Kidney (tissue), 14 donors: ENCODE data around the gene PHF11. TPM values are rescaled to one million over a fixed set of nuclear protein-coding genes. Genes with fewer than 3 reads are reported as not detected.

Source experiments
- DNase-seq, 5 donors: peaks; one replicate each; pipeline ENCODE4 v3.0.0-alpha.2; 2013 to 2020
- FAIRE-seq: peaks from 2 replicates; lab custom pipeline; 2012; peaks lifted over from hg19 to GRCh38; lab: Jason Lieb, UNC
- H3K27ac ChIP-seq, 2 donors: one replicate each; pipeline ENCODE4 v1.7.0; 2013; ENCODE audit warnings: low read depth in 2 of 2, low read length in 2 of 2, inconsistent platforms in 1 of 2
- H3K27me3 ChIP-seq: one replicate; pipeline ENCODE4 v1.7.1; 2013; ENCODE audit warnings: low read length, inconsistent platforms; ENCODE audit not compliant: control insufficient read depth, insufficient read depth
- H3K36me3 ChIP-seq, 3 donors: one replicate each; pipeline versions ENCODE4 v1.7.0 to v1.7.1; 2013; ENCODE audit warnings: low read length in 3 of 3, control low read depth in 1 of 3, inconsistent platforms in 1 of 3; ENCODE audit not compliant: insufficient read depth in 3 of 3, control insufficient read depth in 2 of 3
- H3K4me1 ChIP-seq, 3 donors: one replicate each; pipeline versions ENCODE4 v1.7.0 to v1.7.1; 2013; ENCODE audit warnings: low read length in 3 of 3, inconsistent platforms in 1 of 3, low read depth in 1 of 3; ENCODE audit not compliant: control insufficient read depth in 2 of 3, insufficient read depth in 2 of 3
- H3K4me3 ChIP-seq, 3 donors: one replicate each; pipeline versions ENCODE4 v1.7.0 to v1.8.1; 2013; ENCODE audit warnings: low read length in 3 of 3, control low read depth in 1 of 3, inconsistent platforms in 1 of 3
- H3K9ac ChIP-seq, 3 donors: one replicate each; pipeline versions ENCODE4 v1.7.0 to v1.7.1; 2013; ENCODE audit warnings: low read length in 3 of 3, control low read depth in 1 of 3, inconsistent platforms in 1 of 3
- H3K9me3 ChIP-seq, 3 donors: one replicate each; pipeline versions ENCODE4 v1.7.0 to v1.7.1; 2013; ENCODE audit warnings: low read length in 3 of 3, control low read depth in 1 of 3, inconsistent platforms in 1 of 3; ENCODE audit not compliant: control insufficient read depth in 2 of 3, insufficient read depth in 1 of 3
- intact Hi-C: fragments of 100-400 bp; cut with DNase I; formaldehyde crosslinking; loops from one replicate; pipeline ENCODE4 v1.11.1; 2022
- polyA plus RNA-seq: library from polyadenylated mRNA; stranded (reverse); fragments of 350-450 nt; fragmentation: Illumina TruSeq; extraction: RNeasy Lipid Tissue Mini Kit (QIAGEN cat#74804); gene quantifications from one replicate; pipeline ENCODE4 v1.2.3, GENCODE V29; 2014; ENCODE audit warnings: low read depth, low replicate concordance; ENCODE audit not compliant: insufficient read depth
- total RNA-seq: library from RNA; stranded (reverse); fragmentation: NEBNext Ultra II Directional; extraction: Animal tissue kit (Norgen Biotek cat#: 25700); gene quantifications from one replicate; pipeline ENCODE4 v1.2.1, GENCODE V29; 2021
- TF ChIP-seq, protein P1 (sequence below): IDR thresholded peaks from 3 replicates; pipeline ENCODE4 v1.5.1; 2012; ENCODE audit warnings: mild to moderate bottlenecking, moderate library complexity, borderline replicate concordance; ENCODE audit not compliant: insufficient read depth; ENCODE audit errors: extremely low read depth
- donor health status: control.
- donor health status: control.
- donor health status: control.
- donor health status: control.
- donor health status: control.
- donor health status: DM: yes; HTN: yes; CAD: no.
- donor health status: Normal renal cell carcinoma (clear cell type).

Gene PHF11
- total and polyA plus RNA-seq, 2 donors from 2014 or later = 50.3 to 57.0 TPM

DNA sequence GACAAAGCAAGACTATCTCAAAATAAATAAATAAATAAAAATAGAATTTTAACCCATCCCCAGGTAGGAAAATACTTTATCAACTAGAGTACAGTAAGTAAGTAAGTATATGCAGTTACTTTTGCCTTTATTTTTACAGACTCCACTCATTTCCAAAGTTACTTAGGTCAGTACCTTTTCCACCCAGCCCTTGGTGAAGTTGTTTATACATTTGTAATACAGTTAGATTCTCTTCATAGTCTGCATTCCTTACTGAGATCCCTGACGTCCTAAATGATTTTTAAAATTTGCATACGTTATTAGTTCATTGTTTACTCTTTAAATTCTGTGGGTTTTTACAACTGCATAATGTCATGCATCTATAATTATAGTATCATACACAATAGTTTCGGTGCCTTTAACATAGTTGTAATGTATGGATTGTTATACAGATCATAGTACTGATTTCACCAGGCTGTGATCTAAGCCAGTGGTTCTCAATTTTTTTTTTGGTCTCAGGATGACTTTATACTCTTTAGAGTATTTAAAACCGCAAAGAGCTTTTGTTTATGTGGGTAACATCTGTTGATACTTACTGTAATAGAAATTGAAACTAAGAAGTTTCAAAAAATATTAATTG is 41.3 kb upstream of the PHF11 start:
- intact Hi-C loops = no loop called here
- H3K9ac ChIP-seq = no peak overlapping the region
- H3K9me3 ChIP-seq = no peaks in the 10 kb centered on the region
- H3K4me3 ChIP-seq = no peak overlapping the region
- peaks cover 0 to 4% (median 0%) of the 10 kb centered on the region in 3 donors for H3K4me1 ChIP-seq
- DNase-seq (no peak), FAIRE-seq (no peak)
- no peak overlapping the region for H3K27ac ChIP-seq
- no peaks in the 10 kb centered on the region for H3K27me3 ChIP-seq
- H3K36me3 ChIP-seq = peaks cover 0 to 6% (median 0%) of the 10 kb centered on the region in 3 donors
- TF ChIP-seq, protein P1, sequence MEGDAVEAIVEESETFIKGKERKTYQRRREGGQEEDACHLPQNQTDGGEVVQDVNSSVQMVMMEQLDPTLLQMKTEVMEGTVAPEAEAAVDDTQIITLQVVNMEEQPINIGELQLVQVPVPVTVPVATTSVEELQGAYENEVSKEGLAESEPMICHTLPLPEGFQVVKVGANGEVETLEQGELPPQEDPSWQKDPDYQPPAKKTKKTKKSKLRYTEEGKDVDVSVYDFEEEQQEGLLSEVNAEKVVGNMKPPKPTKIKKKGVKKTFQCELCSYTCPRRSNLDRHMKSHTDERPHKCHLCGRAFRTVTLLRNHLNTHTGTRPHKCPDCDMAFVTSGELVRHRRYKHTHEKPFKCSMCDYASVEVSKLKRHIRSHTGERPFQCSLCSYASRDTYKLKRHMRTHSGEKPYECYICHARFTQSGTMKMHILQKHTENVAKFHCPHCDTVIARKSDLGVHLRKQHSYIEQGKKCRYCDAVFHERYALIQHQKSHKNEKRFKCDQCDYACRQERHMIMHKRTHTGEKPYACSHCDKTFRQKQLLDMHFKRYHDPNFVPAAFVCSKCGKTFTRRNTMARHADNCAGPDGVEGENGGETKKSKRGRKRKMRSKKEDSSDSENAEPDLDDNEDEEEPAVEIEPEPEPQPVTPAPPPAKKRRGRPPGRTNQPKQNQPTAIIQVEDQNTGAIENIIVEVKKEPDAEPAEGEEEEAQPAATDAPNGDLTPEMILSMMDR = no peak

DNA sequence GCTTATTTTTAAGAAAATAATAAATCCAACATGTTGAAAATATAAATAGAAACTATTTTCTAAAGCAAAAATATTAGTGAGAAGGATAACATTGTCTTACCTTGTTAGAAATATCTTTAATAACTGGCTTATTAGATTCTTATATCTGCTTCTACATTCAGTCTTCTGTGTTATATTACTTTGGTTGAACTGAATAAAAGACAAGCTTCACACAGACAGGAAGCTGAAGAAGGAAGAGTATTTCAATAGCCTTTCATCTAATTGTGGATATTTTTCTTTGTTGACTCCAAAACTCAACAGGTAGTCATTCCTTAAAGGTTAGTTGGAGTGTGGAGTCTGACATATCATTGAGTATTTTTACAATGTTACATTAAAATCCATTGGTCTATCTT is 40.8 kb upstream of the PHF11 start:
- TF ChIP-seq, protein P1 = no peak
- Histone ChIP-seq H3K9ac (no peak overlapping the region), H3K4me1 (peaks cover 0 to 4% (median 0%) of the 10 kb centered on the region in 3 donors), H3K9me3 (no peaks in the 10 kb centered on the region), H3K27me3 (no peaks in the 10 kb centered on the region), H3K27ac (no peak overlapping the region), H3K36me3 (peaks cover 0 to 6% (median 0%) of the 10 kb centered on the region in 3 donors), H3K4me3 (no peak overlapping the region)
- intact Hi-C loops = no loop called here
- no peak for FAIRE-seq
- DNase-seq = no peak

DNA sequence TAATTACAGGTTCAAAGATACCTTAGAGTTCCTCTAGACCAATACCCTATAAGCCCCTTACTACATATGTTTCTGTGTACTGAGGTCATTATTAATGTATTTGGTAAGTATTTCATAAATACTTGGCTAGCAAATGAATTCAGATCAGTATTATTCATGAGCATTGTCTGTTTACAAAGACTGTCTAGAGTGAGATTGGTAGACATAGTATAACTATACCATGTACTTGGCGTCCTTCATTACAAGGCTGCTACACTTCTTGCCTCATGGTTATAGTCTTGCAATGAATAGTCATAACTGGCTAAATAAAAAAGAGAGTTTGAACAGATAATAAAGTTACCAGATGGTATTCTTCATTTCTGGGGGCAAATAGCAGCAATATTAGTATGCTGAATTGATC is 39.6 kb upstream of the PHF11 start:
- no peak overlapping the region for H3K9ac ChIP-seq
- intact Hi-C loops = no loop called here
- no peak for FAIRE-seq
- H3K4me3 ChIP-seq = no peak overlapping the region
- TF ChIP-seq, protein P1 = no peak
- no peak overlapping the region for H3K27ac ChIP-seq
- DNase-seq = no peak
- H3K36me3 ChIP-seq = peaks cover 0 to 10% (median 0%) of the 10 kb centered on the region in 3 donors
- H3K4me1 ChIP-seq = peaks cover 0 to 4% (median 0%) of the 10 kb centered on the region in 3 donors
- no peaks in the 10 kb centered on the region for H3K27me3 ChIP-seq
- no peaks in the 10 kb centered on the region for H3K9me3 ChIP-seq
